Endothelial cell of umbilical vein (primary cell): Measurements from ENCODE around the gene CPZ. TPM values are rescaled to one million over a fixed set of nuclear protein-coding genes. Genes with fewer than 3 reads are reported as not detected.

Source experiments
- BruUV-seq: library from RNA; stranded (reverse); fragments of 400-500 nt; replicated peaks from 2 replicates; lab custom pipeline; 2021; lab: Mats Ljungman, UMichigan
- CTCF ChIA-PET: fragments of 300-600, 350-600 bp; sonication (Branson Sonifier 250); formaldehyde crosslinking; loops from one replicate; lab custom pipeline; 2021; ENCODE audit warnings: antibody characterized with exemption, inconsistent platforms; lab: Charles Lee
- POLR2A ChIA-PET: fragments of 300-600, 350-600 bp; sonication (Branson Sonifier 250); formaldehyde crosslinking; loops from one replicate; lab custom pipeline; 2021; ENCODE audit warnings: antibody characterized with exemption, inconsistent platforms; lab: Charles Lee
- DNase-seq: peaks from one replicate; pipeline ENCODE4 v3.0.0-alpha.2; 2011; ENCODE audit warnings: low read depth, low spot score
- FAIRE-seq: peaks from 2 replicates; lab custom pipeline; 2011; peaks lifted over from hg19 to GRCh38; lab: Jason Lieb, UNC
- H2AFZ ChIP-seq: 2 replicates; pipeline ENCODE4 v1.6.0; 2012; ENCODE audit warnings: low read depth, low read length, control low read depth, inconsistent platforms
- H3K27ac ChIP-seq: 2 replicates; pipeline ENCODE4 v1.5.1; 2011; ENCODE audit warnings: low read depth, mild to moderate bottlenecking, control low read depth, low read length, moderate library complexity; ENCODE audit not compliant: insufficient read depth
- H3K27me3 ChIP-seq, 2 experiments: 2 replicates each; pipeline versions ENCODE4 v1.6.0 to v1.6.1; 2011; ENCODE audit warnings: low read length in 2 of 2, mixed read lengths in 1 of 2; ENCODE audit not compliant: control insufficient read depth in 2 of 2, insufficient read depth in 2 of 2
- H3K36me3 ChIP-seq, 2 experiments: 2 replicates in 1 of 2; 3 replicates in 1 of 2; pipeline ENCODE4 v1.5.1; 2011; ENCODE audit warnings: low read length in 2 of 2, mild to moderate bottlenecking in 1 of 2, moderate library complexity in 1 of 2; ENCODE audit not compliant: control insufficient read depth in 2 of 2, insufficient read depth in 2 of 2; ENCODE audit errors: extremely low read depth in 1 of 2
- H3K4me1 ChIP-seq: 3 replicates; pipeline ENCODE4 v1.5.1; 2011; ENCODE audit warnings: mild to moderate bottlenecking, low read length; ENCODE audit not compliant: control insufficient read depth, insufficient read depth; ENCODE audit errors: extremely low read depth
- H3K4me2 ChIP-seq: 2 replicates; pipeline ENCODE4 v1.6.1; 2011; ENCODE audit warnings: low read length, control low read depth, mixed read lengths; ENCODE audit not compliant: insufficient read depth
- H3K4me3 ChIP-seq, 3 experiments: fragments of 200-600 bp in 1 of 3; sonication (generic), shearing (Covaris generic) in 1 of 3; replicated peaks in 1 of 3; 2 replicates each; pipeline ENCODE4 v1.5.1; 2011 to 2016; ENCODE audit warnings: control low read depth in 3 of 3, low read length in 3 of 3, mild to moderate bottlenecking in 2 of 3, inconsistent platforms in 1 of 3, low read depth in 1 of 3, moderate library complexity in 1 of 3; ENCODE audit not compliant: insufficient read depth in 1 of 3
- H3K79me2 ChIP-seq: 2 replicates; pipeline ENCODE4 v1.6.0; 2012; ENCODE audit warnings: low read length, inconsistent platforms; ENCODE audit not compliant: control insufficient read depth, insufficient read depth
- H3K9ac ChIP-seq: replicated peaks from 2 replicates; pipeline ENCODE3; 2011; ENCODE audit warnings: low read length, control low read depth; ENCODE audit not compliant: insufficient read depth; ENCODE audit errors: extremely low read depth
- H3K9me1 ChIP-seq: replicated peaks from 3 replicates; pipeline ENCODE4 v1.6.0; 2011; ENCODE audit warnings: mild to moderate bottlenecking, low read length; ENCODE audit not compliant: control insufficient read depth, insufficient read depth; ENCODE audit errors: extremely low read depth
- H3K9me3 ChIP-seq: replicated peaks from 2 replicates; pipeline ENCODE4 v1.5.1; 2012; ENCODE audit warnings: low read length, inconsistent platforms; ENCODE audit not compliant: control insufficient read depth, insufficient read depth
- H4K20me1 ChIP-seq: replicated peaks from 2 replicates; pipeline ENCODE3; 2011; ENCODE audit warnings: mild to moderate bottlenecking, low read length; ENCODE audit not compliant: control insufficient read depth, insufficient read depth; ENCODE audit errors: extremely low read depth
- EZH2 ChIP-seq: IDR thresholded peaks from 2 replicates; pipeline ENCODE4 v1.6.1; 2012; ENCODE audit warnings: borderline replicate concordance, low read depth, mild to moderate bottlenecking, moderate library complexity, low read length, inconsistent platforms; ENCODE audit not compliant: severe bottlenecking
- FOS ChIP-seq: IDR thresholded peaks from 2 replicates; pipeline ENCODE4 v1.6.1; 2011; ENCODE audit warnings: mild to moderate bottlenecking, low read length, moderate library complexity, borderline replicate concordance; ENCODE audit not compliant: insufficient read depth
- GATA2 ChIP-seq: IDR thresholded peaks from 2 replicates; pipeline ENCODE4 v1.7.0; 2011; ENCODE audit warnings: low read depth, mild to moderate bottlenecking, moderate library complexity, mixed read lengths, low read length; ENCODE audit not compliant: insufficient read length, insufficient read depth
- JUN ChIP-seq: IDR thresholded peaks from 2 replicates; pipeline ENCODE4 v1.6.1; 2011; ENCODE audit warnings: borderline replicate concordance, low read depth; ENCODE audit not compliant: insufficient read length, insufficient read depth
- MYC ChIP-seq: IDR thresholded peaks from one replicate; pipeline ENCODE4 v1.6.1; 2011; ENCODE audit warnings: mild to moderate bottlenecking, low read depth, low read length
- POLR2A ChIP-seq: IDR thresholded peaks from 2 replicates; pipeline ENCODE4 v1.6.1; 2012; ENCODE audit warnings: low read depth, mild to moderate bottlenecking, control low read depth, low read length
- POLR2AphosphoS5 ChIP-seq: IDR thresholded peaks from 2 replicates; pipeline ENCODE4 v1.6.1; 2012; ENCODE audit warnings: low read depth, mild to moderate bottlenecking, control low read depth, low read length, moderate library complexity; ENCODE audit not compliant: insufficient read depth
- dilution Hi-C: fragments of 300-500 bp; cut with MboI; formaldehyde crosslinking; loops from one replicate; pipeline ENCODE4 v1.15.0; 2019; ENCODE audit warnings: low sequenced_read_pairs; ENCODE audit not compliant: extremely low pct_ligation_motif_present
- intact Hi-C: fragments of 100-400 bp; cut with micrococcal nuclease; formaldehyde crosslinking; loops from one replicate; pipeline ENCODE4 v1.10.0; 2022
- polyA plus RNA-seq, 4 experiments: library from polyadenylated mRNA; depleted of rRNA in 3 of 4; stranded (reverse) in 3 of 4; unstranded in 1 of 4; fragments of >200 nt; gene quantifications; 2 replicates each; pipeline versions ENCODE4 v1.2.1 to v1.2.3, GENCODE V29; 2011 to 2012; ENCODE audit warnings: missing spikeins in 1 of 4
- total RNA-seq: library from RNA; stranded (reverse); gene quantifications from 2 replicates; pipeline ENCODE4 v1.2.3, GENCODE V29; 2021
- TF ChIP-seq, protein P1 (sequence below): IDR thresholded peaks from 2 replicates; pipeline ENCODE4 v1.6.1; 2011; ENCODE audit not compliant: insufficient read depth, insufficient read length
- TF ChIP-seq, protein P2 (sequence below), 2 donors: IDR thresholded peaks; 1 replicate in 1 of 2; 2 replicates in 1 of 2; pipeline ENCODE4 v1.5.1; 2011; ENCODE audit warnings: low read length in 2 of 2, mild to moderate bottlenecking in 2 of 2, moderate library complexity in 2 of 2, control low read depth in 1 of 2, inconsistent platforms in 1 of 2, low read depth in 1 of 2; ENCODE audit not compliant: insufficient read depth in 1 of 2; ENCODE audit errors: extremely low read depth in 1 of 2

Gene CPZ
- total and polyA plus RNA-seq, 2 donors (not counting 3 experiments of a cell fraction or from before 2014, with no cell fraction given): not detected

DNA sequence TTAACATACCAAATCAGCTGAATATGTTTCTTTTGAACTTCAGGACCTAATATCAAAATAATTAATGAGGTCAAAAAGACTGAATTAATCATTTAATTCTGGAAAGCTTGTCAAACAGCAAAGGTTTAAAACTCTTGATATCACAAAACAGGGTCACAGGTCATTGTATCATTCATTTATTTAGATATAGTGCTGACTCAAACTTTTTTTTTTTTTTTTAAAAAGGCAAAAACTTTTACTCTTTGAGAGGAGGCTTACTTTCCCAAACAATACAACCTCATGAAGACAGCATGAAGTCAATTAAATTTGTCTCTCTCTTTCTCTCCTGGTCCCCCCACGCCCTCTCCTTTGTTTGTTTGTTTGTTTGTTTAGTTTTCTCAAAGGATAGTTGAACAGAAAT lies 28.0 kb upstream of the CPZ start:
- Histone ChIP-seq H4K20me1 (no peaks in the 10 kb centered on the region), H3K79me2 (no peaks in the 10 kb centered on the region), H2AFZ (no peak overlapping the region), H3K27me3 (no peaks in the 10 kb centered on the region), H3K4me1 (no peaks in the 10 kb centered on the region), H3K9ac (no peak overlapping the region), H3K4me2 (no peak overlapping the region), H3K36me3 (no peaks in the 10 kb centered on the region), H3K9me1 (no peaks in the 10 kb centered on the region), H3K4me3 (no peak overlapping the region), H3K27ac (no peak overlapping the region), H3K9me3 (no peaks in the 10 kb centered on the region)
- DNase-seq: no peak
- dilution Hi-C loops: no loop called here
- POLR2A ChIA-PET: no interaction called here
- CTCF ChIA-PET: interaction anchor here (0.6 to 1.0 kb wide), 2 partner anchors 13 to 43 kb away, joined by 4 read pairs; no protein-coding TSS in a partner anchor
- TF ChIP-seq POLR2AphosphoS5: no peak
- no peak for TF ChIP-seq JUN
- no peak for TF ChIP-seq GATA2
- no peak for TF ChIP-seq EZH2
- no peak for TF ChIP-seq MYC
- TF ChIP-seq FOS: no peak
- TF ChIP-seq, protein P1, sequence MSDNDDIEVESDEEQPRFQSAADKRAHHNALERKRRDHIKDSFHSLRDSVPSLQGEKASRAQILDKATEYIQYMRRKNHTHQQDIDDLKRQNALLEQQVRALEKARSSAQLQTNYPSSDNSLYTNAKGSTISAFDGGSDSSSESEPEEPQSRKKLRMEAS: no peak
- no peak for TF ChIP-seq POLR2A
- TF ChIP-seq, protein P2, sequence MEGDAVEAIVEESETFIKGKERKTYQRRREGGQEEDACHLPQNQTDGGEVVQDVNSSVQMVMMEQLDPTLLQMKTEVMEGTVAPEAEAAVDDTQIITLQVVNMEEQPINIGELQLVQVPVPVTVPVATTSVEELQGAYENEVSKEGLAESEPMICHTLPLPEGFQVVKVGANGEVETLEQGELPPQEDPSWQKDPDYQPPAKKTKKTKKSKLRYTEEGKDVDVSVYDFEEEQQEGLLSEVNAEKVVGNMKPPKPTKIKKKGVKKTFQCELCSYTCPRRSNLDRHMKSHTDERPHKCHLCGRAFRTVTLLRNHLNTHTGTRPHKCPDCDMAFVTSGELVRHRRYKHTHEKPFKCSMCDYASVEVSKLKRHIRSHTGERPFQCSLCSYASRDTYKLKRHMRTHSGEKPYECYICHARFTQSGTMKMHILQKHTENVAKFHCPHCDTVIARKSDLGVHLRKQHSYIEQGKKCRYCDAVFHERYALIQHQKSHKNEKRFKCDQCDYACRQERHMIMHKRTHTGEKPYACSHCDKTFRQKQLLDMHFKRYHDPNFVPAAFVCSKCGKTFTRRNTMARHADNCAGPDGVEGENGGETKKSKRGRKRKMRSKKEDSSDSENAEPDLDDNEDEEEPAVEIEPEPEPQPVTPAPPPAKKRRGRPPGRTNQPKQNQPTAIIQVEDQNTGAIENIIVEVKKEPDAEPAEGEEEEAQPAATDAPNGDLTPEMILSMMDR (IDR thresholded peaks at IDR 0.05; ENCODE audit: extremely low read depth in 1 of 2, insufficient read depth in 1 of 2, low read depth in 1 of 2, low read length in 2 of 2): no peak
- FAIRE-seq: no peak
- intact Hi-C loops: no loop called here
- BruUV-seq: no TSS peak
